Iris pigment epithelial cell (primary cell): ENCODE data around the gene OVOL2.
"Not testable (repeated sequence)": the region's sequence is repeated elsewhere in the genome, so short reads cannot be mapped to it uniquely, and the experiment has no call there.

Experiments used
- DNase-seq: peaks from one replicate; pipeline ENCODE4 v3.0.0-alpha.2; 2011; ENCODE audit warnings: low read depth

Gene OVOL2

DNA sequence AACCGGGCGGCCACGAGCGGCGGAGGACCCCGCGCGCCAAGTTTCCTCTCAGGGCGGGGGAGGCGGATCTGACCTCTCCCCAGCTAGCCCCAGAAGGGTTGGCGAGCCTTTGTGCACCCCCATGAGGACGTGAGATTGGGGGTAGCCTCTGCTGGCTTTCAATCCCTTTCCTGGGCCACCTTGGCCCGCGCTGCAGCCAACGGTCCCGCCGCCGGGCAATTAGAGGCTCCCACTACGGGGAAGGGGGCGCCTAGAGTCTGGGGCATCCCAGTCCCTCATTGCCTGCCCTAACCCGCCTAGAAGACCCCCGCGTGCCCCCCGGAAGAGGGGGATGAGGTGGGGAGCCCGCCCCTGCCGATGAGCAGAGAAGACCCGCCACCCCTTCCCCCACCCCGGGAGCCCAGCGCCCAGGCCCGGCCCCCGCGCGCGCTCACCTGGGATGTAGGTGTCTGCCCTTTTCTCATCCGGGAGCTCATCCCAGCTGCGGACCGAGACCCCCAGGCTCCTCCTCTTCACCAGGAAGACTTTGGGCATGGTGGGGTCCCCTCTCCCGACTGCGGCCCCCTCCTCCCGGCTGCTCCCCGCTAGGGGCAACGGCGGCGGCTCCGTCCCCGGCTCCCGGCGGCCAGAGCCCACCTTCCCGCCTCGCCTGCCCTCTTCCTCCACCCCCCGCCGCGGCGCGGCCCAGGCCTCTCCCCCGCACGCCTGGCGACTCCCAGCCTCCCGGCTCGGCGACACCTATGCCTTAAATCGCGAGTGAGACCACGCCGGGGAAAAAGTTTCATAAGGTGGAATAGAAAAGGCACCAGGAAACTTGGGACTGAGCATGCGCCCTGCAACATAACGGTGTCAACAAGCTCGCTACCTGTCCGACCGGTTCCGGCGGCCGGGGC is at the start of gene OVOL2:
Gene OVOL2 (minus strand): TSS at position 816 of the 893 bp plus-strand sequence. CDS start 282 bp downstream, at position 534.
- DNase-seq, result no peak

DNA sequence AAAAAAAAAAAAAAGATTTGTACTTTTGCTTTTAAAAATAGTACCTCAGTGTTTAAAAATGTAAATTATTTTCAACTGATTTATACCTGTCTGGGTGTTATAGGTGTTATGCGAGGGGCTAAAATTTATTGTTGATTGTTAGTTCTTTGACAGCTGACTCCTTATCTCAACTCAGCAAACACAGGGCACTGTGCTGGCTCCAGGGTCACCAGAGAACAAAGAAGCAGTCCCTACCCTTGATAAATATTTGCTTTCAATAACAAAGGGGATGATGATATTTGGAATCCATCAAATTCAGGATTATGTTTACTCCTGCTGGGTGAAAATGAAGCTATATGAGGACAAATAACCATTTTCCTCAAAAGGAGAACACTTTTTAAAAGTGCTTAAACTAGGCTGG is 45.8 kb upstream of the OVOL2 start:
- no peak for DNase-seq

DNA sequence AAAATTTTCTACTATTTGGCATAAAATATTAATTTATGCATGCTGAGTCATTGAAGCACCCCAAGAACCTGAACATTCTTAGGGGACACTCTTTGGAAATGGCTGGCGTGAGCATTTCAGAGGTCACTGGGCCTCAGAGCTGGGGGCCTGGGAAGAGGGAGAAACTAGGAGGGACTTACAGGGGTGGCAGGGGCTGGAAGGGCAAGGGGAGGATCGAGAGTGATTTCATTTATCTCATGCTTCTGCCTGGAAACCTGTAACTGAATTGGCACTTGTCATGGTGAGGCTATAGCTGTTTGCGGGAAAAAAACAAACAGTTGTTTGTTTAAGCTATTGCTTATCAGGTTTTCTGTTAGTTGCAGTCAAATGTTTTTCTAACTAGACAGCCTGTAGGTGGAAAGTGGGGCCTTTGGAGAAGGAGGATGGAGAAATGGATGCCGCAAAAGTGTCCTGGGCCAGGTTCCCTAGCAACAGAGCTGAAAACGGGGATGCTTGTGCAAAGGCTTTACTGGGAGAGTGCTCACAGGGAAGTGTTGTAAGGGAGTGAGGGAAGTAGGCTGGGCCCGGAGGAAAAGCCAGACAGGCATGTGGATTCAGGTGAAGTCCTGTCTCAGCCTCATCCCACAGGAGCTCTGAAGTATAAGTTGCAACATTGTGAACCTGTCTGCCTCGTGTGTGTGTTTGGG is 43.6 kb upstream of the OVOL2 start:
- no peak for DNase-seq

DNA sequence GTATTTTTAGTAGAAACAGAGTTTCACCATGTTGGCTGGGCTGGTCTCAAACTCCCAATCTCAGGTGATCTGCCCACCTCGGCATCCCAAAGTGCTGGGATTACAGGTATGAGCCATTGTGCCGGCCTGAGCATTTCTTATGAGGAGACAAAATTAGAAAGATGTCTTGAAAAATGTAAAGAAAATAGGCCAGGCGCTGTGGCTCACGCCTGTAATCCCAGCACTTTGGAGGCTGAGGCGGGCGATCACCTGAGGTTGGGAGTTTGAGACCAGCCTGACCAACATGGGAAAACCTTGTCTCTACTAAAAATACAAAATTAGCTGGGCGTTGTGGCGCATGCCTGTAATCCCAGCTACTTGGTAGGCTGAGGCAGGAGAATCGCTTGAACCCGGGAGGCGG is 42.9 kb upstream of the OVOL2 start:
- not testable (repeated sequence) for DNase-seq

DNA sequence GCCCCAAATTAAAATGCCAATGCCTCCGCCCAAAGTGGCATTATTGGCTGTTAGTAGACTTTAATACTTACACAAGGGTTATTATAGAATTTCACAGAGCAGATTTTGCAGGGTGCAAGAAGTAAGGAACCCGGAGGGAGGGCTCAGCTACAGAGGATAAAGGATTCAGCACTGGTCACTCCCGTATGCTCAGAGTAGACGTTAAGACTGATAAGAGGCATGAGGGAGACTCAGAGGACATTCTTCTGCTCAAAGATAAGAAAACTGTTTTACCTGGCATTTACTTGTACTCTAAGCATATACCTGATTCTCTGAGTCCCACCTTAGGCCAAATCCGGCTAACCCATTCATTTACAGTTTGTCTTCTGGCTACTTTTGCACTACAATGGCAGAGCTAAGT is 36.5 kb upstream of the OVOL2 start:
- no peak for DNase-seq

DNA sequence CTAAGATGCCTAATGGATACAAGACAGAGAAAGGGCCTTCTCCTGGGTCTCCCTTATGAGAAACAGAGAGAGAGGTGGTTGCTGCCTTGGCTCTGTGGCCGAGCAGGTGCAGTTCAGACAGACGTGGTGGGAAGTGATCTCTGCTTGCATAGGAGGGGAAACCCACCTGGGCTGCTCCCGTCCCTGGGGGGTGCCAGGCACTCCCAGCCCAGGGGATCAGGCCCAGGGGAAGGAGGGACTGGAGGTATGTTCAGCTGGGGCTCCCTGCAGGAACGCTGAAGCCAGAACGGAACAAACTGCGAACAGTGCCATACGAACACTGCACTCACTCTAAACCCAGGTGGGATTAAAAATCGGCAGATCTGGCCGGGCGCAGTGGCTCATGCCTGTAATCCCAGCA is 35.7 kb upstream of the OVOL2 start:
- no peak for DNase-seq

DNA sequence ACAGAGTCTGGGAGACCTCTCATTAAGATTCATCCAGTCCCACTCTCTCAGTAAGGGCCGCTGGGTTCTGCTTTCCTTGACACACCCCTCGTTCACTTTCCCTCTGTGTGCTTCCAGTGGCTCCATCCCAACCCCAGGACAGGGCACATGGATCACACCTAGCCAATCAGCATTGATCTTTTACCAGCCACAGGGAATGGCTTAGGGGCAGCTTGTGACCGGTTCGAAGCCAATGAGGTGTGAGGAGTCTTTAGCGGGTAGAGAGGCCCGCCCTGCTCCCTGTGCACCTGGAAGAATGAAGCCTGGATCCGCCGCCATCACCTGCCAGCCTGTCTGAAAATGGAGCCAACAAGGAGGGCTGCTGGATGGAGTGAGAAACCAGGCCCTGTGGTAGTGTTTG is 35.2 kb upstream of the OVOL2 start:
- DNase-seq, result no peak

DNA sequence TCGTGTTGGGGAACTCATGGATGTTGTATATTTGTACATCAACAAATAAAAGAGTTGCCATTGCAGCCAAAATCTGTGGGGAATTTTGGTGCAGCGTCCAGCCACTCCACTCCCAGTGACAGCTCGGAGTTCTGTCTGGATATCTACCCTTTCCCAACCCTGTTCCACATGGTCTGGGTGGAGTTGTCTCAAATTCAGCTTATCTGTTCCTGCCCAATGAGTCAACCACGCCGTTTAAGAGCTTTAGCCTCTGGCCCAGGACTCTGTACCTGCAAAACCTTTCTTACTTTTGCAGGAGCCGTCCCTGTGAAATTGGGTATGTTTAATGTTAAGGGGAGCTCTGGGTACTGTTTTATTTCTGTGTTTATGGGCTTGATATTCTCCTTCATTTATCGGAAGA is 33.9 kb upstream of the OVOL2 start:
- no peak for DNase-seq

DNA sequence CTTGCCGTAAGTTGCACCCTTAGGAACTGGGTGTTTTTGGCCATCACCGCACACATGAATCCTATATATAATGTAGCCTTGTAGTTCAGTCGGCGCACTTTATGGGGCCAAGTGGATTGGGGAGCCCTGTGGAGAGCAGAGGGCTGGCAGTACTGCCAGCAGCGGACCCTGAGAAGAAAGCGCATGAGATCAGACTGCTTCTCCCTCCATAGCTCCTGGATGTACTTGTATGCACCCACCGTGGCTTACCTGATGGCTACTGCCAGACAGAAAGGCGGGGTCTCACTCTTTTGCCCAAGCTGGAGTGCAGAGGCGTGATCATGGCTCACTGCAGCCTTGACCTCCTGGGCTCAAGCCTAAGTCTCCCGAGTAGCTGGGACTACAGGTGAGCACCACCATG is 32.8 kb upstream of the OVOL2 start:
- no peak for DNase-seq

DNA sequence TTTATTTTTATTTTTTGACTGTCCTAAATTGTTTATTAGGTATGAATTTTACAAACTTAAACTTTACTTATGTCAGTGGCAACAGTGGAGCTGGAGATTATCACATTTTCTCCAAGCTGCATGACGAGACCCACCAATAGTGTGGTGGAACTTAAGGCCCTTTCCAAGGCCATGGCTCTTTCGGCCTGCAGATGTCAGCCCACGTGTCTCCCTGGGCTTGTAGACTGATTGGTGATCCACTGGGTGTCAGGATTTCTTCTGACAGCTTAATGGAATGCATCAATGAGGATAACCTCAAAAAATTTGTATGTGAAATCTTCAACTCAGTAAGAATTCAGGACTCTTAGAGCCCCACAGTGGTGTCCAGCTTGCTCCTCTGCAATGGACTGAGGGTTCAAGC is 32.3 kb upstream of the OVOL2 start:
- DNase-seq, result no peak

DNA sequence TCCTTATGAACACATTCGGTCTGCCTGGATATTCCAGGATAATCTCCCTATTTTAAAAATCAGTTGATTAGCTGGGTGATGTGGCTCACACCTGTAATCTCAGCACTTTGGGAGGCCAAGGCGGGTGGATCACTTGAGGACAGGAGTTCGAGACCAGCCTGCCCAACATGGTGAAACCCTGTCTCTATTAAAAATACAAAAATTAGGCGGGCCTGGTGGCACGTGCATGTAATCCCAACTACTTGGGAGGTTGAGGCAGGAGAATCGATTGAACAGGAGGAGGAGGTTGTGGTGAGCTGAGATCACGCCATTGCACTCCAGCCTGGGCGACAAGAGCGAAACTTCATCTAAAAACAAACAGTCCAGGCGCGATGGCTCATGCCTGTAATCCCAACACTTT is 31.1 kb upstream of the OVOL2 start:
- not testable (repeated sequence) for DNase-seq

DNA sequence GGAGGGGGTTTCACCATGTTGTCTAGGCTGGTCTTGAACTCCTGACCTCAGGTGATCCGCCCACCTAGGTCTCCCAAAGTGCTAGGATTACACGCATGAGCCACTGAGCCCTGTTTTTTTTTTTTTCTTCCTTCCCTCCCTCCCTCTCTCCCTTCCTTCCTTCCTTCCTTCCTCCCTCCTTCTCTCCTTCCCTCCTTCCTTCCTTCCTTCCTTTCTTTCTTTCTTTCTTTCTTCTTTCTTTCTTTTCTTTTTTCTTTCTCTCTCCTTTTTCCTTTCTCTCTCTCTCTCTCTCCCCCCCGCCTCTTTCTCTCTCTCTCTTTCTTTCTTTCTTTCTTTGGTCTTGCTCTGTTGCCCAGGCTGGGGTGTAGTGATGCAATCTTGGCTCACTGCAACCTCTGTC is 30.6 kb upstream of the OVOL2 start:
- DNase-seq, result not testable (repeated sequence)

DNA sequence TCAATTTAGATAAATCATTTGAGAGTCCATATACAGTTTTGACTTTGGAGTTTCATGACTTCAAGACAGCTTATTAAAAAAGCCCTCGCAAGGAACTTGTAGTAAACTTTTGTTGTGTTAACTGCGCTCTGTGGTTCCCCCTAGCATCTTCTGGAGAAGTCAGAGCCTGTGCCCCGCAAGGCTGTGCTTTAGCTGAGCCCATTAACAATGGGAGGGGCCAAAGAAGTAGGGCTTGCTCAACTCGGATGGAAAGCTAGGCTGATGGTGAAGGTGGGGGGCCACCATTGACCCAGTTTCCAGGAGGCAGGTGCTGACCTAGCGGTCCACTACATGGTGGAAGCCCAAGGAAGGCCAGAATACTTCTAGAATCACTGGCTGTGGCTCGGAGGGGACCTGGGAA is 29.3 kb upstream of the OVOL2 start:
- no peak for DNase-seq

DNA sequence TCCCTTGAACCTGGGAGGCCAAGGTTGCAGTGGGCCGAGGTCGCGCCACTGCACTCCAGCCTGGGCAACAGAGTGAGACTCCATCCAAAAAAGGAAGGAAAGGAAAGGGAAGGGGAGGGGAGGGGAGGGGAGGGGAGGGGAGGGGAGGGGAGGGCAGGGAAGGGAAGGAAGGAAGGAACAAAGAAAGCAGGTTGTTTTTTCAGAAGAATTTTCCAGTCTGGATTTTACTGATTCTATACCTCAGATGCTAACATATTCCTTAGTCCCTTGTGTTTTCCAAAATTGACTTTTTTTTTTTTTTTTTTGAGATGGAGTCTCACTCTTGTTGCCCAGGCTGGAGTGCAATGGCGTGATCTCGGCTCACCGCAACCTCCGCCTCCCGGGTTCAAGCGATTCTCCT is 23.1 kb upstream of the OVOL2 start:
- not testable (repeated sequence) for DNase-seq

DNA sequence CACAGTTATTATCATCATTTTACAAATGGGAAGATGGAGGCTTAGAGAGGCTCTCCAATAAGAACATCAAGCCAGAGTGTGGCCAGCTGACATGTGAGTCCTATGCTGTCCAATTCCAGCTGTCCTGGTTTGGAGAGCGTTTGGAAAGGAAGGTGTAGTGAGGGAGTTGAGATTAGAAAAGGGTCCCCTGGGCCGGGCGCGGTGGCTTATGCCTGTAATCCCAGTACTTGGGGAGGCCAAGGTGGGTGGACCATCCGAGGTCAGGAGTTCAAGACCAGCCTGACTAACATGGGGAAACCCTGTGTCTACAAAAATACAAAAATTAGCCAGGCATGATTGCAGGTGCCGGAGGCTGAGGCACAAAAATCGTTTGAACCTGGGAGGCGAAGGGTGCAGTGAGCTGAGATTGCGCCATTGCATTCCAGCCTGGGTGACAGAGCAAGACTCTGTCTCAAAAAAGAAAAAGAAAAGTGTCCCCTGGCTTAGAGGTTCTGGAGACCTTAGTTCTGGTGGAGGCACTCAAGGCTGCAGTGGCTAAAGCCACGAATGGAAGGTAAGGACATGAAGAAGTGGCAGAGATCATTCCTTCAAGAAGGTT is 22.1 kb upstream of the OVOL2 start:
- no peak for DNase-seq

DNA sequence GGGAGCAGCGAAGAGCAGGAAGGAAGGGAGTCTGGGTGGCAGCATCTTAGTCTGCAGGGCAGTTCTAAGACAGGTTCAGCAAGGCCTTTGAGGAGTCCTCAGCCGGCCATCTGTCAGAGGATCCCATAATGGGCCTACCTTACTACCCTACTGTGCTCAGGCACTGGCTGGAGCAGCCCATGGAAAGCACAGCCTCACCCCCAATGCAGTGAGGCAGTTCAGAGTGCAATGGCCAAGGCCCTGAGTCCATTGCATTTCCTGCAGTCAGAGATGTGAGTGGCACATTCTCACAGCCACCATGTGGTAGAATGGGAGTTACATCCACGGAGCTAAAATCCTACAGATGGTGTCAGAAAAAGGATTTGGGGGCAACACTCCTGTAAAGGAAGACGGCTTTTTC is 19.4 kb upstream of the OVOL2 start:
- DNase-seq, result no peak

DNA sequence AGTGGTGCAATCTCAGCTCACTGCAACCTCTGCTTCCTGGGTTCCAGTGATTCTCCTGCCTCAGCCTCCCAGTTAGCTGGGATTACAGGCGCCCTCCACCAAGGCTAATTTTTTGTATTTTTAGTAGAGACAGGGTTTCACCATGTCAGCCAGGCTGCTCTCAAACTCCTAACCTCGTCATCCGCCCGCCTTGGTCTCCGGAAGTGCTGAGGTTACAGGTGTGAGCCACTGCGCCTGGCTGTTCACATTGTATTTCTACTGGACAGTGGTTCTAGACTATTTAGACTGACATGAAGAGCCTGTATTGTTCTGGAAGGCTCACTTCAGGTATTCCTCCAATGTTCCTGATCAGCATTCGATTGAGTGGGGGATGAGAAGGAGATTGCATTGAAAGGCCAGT is 14.8 kb upstream of the OVOL2 start:
- no peak for DNase-seq

DNA sequence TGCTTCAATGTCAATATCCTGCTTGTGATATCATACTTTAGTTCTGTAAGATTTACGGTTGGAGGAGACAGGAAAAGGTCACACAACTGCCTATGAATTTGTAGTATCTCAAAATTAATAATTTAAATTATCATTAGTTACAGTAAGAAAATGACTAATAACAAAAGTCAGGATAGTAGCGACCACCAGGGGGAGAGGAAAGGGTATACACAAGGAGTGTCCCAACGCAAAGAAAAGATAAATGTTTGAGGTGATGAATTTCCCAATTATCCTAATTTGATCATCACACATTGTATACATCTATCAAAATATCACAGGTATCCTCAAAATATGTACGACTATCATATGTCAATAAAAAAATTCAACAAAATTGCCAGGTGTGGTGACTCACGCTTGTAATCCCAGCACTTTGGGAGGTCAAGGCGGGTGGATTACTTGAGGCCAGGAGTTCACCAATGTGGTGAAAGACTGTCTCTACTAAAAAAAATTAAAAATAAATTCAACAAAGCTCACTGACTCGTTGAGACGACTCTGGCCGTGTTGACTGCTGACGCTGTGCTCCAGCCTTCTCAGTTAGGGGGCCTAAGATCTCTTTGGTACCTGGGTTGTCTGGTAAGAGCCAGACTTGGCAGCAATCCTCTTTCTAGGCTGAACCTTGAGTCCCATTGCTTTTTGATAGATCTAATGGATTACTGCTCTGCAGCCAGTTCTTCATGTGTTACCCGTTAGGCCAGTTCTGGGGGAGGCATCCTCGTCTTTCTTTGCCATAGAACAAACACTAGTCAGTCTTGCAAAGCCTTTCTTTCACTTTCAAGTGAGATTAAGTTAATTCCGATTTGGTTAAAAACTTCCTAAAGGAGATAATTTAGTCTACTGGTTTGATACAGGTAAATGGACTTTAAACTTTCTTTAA is 9.0 kb upstream of the OVOL2 start:
- DNase-seq, result no peak

DNA sequence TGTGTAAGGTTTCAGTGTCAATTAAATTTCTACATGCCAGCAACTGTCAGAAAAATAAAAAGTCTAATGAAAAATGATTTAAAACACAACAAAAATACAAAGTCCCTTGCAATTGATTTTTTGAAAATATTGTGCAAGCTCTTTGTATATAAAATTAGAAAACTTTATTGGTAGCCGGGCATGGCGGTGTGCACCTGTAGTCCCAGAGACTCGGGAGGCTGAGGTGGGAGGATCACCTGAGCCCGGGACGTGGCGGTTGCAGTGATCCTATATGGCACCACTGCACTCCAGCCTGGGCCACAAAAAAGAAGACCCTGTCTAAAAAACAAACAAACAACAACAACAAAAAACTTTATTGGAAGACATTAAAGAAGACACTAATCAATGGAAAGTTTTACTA is 6.0 kb upstream of the OVOL2 start:
- DNase-seq, result no peak

DNA sequence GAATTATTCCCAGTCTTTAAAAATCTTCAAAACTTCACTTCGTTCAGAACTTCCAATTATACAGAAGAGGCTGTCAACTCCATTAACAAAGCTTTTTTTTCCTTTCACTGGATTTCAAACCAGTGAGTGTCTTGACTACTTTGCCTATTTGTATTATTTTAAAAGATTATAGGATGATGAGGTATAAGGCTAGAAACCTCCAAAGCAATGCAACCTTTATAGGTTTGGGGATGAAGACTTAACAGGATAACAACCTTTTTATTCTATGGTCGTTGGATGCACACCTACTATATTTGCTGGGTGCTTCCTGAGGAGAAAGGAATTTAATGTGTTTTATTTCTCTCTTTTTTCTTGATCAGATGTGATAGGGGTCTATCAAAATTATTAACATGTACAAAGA is 1.9 kb upstream of the OVOL2 start:
- no peak for DNase-seq

DNA sequence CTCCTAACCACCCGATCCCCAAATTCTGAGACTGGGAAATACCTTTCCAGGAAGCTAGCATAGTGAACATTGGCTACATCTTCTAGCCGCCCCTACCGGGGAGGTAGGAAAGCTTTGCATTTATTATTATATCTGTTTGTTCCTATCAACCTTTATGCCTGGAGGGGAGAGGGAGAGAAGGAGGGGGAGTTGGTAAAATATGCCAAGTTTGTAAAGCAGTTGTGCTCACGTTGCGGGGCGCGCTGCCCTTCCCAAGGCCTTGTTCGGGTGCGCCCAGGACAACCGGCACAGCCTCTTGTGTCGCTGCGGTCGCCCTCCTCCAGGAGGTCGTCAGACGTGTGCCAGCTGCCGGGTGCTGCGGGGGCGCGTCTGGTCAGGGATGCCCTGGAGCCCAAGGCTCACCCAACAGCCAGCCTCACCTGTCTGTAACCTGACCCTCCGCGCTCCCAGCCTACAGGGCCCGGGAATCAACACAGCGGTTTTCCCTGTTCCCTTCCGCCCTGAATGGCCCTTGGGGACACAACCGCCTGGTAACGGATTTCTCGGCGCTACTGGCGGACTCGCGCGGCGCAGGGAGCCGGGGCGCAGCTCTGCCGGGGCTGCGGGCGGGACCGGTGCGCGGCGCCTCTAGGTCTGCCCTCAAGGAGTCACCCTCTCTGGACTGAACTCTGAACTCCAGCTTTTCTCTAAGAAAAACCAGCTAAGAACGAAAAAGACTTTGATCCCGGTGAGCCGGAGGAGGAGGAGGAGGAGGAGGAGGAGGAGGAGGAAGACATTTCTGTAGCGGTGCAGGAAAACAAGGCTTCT is 1.1 kb upstream of the OVOL2 start:
- no peak for DNase-seq
